AG09319 (cell line): ENCODE data around the gene GDPD5.

Source experiments
- DNase-seq: peaks from one replicate; pipeline ENCODE4 v3.0.0-alpha.2; 2010; ENCODE audit warnings: low read depth; ENCODE audit errors: extremely low read depth
- TF ChIP-seq, protein P1 (sequence below): IDR thresholded peaks from 2 replicates; pipeline ENCODE4 v1.5.1; 2011; ENCODE audit warnings: low read depth, mild to moderate bottlenecking, inconsistent platforms, low read length, moderate library complexity

Gene GDPD5

DNA sequence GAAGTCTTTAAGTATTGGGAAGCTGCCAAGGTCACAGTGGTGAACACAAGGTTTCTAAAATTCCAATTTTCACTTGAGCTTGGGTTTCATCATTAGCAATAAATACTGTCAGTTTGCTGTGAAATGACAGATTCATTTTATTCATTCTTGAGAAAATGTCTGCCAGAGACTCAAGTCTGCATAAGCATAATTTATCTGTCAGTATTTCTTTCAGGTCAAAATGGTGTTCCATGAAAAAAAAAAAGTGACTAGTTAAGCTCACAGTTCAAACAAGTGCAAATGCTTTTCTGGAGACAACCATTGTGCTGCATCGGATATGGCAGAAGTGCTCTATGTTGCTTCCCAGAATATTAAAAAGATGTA is 8.1 kb upstream of the GDPD5 start:
- no peak for DNase-seq
- TF ChIP-seq, protein P1, sequence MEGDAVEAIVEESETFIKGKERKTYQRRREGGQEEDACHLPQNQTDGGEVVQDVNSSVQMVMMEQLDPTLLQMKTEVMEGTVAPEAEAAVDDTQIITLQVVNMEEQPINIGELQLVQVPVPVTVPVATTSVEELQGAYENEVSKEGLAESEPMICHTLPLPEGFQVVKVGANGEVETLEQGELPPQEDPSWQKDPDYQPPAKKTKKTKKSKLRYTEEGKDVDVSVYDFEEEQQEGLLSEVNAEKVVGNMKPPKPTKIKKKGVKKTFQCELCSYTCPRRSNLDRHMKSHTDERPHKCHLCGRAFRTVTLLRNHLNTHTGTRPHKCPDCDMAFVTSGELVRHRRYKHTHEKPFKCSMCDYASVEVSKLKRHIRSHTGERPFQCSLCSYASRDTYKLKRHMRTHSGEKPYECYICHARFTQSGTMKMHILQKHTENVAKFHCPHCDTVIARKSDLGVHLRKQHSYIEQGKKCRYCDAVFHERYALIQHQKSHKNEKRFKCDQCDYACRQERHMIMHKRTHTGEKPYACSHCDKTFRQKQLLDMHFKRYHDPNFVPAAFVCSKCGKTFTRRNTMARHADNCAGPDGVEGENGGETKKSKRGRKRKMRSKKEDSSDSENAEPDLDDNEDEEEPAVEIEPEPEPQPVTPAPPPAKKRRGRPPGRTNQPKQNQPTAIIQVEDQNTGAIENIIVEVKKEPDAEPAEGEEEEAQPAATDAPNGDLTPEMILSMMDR = no peak

- DNase-seq = no peak
- TF ChIP-seq, protein P1 = peak; percentile 82
Observed at GRCh38 chr11:75532200-75533048, 6.7 kb upstream of the GDPD5 start.

DNA sequence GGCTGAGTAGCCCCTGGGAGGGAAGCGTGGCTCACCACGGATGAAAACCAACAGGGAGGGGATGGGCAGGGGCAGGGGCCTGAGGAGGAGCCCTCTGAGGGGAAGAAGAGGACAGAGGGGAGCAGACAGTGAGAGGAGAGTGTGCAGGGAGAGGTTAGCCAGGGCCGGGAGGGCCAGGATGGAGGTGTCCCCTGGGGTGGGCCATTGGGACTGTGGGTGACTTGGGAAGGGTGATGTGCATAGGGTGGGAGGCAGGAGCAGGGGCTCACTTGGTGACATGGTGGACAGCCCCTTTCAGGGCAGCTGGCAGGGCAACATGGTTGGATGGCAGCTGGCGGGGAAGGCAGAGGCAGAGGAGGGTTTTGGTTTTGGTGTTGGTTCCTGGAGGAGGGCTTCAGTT is 5.6 kb upstream of the GDPD5 start:
- no peak for DNase-seq
- TF ChIP-seq, protein P1 = no peak

GRCh38 chr11:75530577-75530976 is 4.8 kb upstream of the GDPD5 start:
- TF ChIP-seq, protein P1 = no peak

DNA sequence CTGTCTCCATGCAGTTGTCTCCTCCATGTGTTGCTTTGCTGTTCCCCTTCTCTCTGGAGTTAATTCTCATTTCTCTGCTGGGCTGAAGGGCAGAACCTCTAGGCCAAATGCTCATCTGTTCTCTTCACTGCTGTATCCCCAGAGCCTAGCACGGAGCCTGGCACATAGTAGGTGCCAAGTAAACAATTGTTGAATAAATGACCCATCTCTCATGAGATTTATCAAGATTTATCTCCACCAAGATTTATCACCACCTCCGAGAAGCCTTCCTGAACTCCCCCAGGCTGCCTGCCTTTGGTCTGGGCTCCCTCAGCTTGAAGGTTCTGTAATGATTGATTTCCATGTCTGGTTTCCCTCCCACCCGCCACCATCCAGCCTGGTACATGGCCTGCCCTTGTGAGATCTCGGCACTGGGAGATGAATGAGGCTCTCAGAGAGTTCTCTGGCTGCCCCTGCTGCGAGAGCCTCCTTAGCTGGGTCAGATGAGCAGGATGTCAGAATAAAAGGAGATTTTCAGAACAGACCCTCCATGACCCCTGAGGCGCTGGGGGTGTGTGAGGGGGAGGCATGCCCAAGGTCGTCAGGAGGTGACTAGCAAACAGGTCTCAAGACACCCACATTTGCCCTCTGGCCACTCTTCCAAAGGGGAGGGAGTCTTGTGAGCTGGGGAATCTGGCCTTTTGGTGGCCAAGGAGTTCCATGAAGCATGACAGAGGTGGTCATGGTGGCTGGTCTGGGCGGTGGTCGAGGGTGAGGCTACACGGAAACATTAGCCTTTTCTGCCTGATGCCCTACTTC is 2.4 kb upstream of the GDPD5 start:
- TF ChIP-seq, protein P1 = no peak
- no peak for DNase-seq

More at GRCh38 chr11:75530577-75530976, 4.8 kb upstream of the GDPD5 start:
- no peak for DNase-seq

DNA sequence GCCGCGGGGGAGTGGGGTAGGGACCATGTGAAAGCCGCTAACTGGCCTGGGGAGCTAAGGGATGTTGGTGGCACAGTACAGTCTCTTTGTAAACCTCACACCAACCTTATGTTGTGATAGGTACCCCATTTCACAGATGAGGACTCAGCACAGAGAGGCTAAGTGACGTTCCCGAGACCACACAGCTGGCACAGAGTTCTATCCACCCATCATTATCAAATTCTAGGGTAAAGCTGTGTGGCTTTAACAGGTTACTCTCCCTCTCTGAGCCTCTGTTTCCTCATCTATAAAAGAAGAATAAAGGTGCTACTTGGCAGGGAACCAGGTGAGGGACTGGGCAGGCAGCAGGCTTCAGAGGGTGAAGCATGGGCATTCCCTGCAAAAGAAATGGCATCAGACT is 1.4 kb upstream of the GDPD5 start:
- DNase-seq = no peak
- TF ChIP-seq, protein P1 = no peak

- DNase-seq = no peak
- TF ChIP-seq, protein P1 = no peak
Observed at GRCh38 chr11:75526192-75526541, 426 bp upstream of the GDPD5 start.
